HEK293 (cell line): ENCODE data around the gene ANKH.

Source experiments
- HOXC10 ChIP-seq: sonication (generic); formaldehyde crosslinking; IDR thresholded peaks from 2 replicates; pipeline ENCODE4 v1.8.1; 2023; ENCODE audit warnings: mild to moderate bottlenecking, missing genetic modification reagents
- KLF7 ChIP-seq: fragments of 450-650 bp; formaldehyde crosslinking; IDR thresholded peaks from 2 replicates; pipeline ENCODE4 v1.5.1; 2016; ENCODE audit warnings: missing biosample characterization, missing genetic modification characterization, borderline replicate concordance
- KLF9 ChIP-seq: fragments of 450-650 bp; formaldehyde crosslinking; IDR thresholded peaks from 2 replicates; pipeline ENCODE4 v1.5.1; 2016; ENCODE audit warnings: missing biosample characterization, missing genetic modification characterization, low read depth
- MZF1 ChIP-seq: fragments of 450-650 bp; formaldehyde crosslinking; IDR thresholded peaks from 2 replicates; pipeline ENCODE4 v1.5.1; 2017; ENCODE audit warnings: missing biosample characterization, missing genetic modification characterization, borderline replicate concordance
- PRDM4 ChIP-seq: fragments of 450-650 bp; formaldehyde crosslinking; IDR thresholded peaks from 2 replicates; pipeline ENCODE4 v1.5.1; 2017; ENCODE audit warnings: missing biosample characterization, missing genetic modification characterization
- RBAK ChIP-seq: fragments of 450-650 bp; formaldehyde crosslinking; IDR thresholded peaks from 2 replicates; pipeline ENCODE4 v1.5.1; 2016; ENCODE audit warnings: missing biosample characterization, missing genetic modification characterization
- REPIN1 ChIP-seq: fragments of 450-650 bp; formaldehyde crosslinking; IDR thresholded peaks from 2 replicates; pipeline ENCODE4 v1.5.1; 2017; ENCODE audit warnings: missing biosample characterization, missing genetic modification characterization, low read depth
- REST ChIP-seq: fragments of 450-650 bp; formaldehyde crosslinking; IDR thresholded peaks from 2 replicates; pipeline ENCODE4 v1.5.1; 2016; ENCODE audit warnings: missing biosample characterization, missing genetic modification characterization
- YY1 ChIP-seq: fragments of 450-650 bp; formaldehyde crosslinking; IDR thresholded peaks from 2 replicates; pipeline ENCODE4 v1.5.1; 2018; ENCODE audit warnings: missing biosample characterization, missing genetic modification characterization
- ZBTB10 ChIP-seq: fragments of 450-650 bp; formaldehyde crosslinking; IDR thresholded peaks from 2 replicates; pipeline ENCODE4 v1.5.1; 2016; ENCODE audit warnings: missing biosample characterization, missing genetic modification characterization
- ZBTB21 ChIP-seq: fragments of 450-650 bp; formaldehyde crosslinking; IDR thresholded peaks from 2 replicates; pipeline ENCODE4 v1.5.1; 2017; ENCODE audit warnings: missing biosample characterization, missing genetic modification characterization
- ZEB2 ChIP-seq: fragments of 450-650 bp; formaldehyde crosslinking; IDR thresholded peaks from 2 replicates; pipeline ENCODE4 v1.5.1; 2016; ENCODE audit warnings: missing biosample characterization, missing genetic modification characterization
- ZNF335 ChIP-seq: fragments of 450-650 bp; formaldehyde crosslinking; conservative IDR thresholded peaks from 2 replicates; pipeline ENCODE4 v1.5.1; 2016; ENCODE audit warnings: missing biosample characterization, missing genetic modification characterization
- ZNF362 ChIP-seq: fragments of 450-650 bp; formaldehyde crosslinking; IDR thresholded peaks from 2 replicates; pipeline ENCODE4 v1.5.1; 2016; ENCODE audit warnings: missing biosample characterization, missing genetic modification characterization
- ZNF366 ChIP-seq: fragments of 450-650 bp; formaldehyde crosslinking; conservative IDR thresholded peaks from 2 replicates; pipeline ENCODE4 v1.5.1; 2016; ENCODE audit warnings: missing biosample characterization, missing genetic modification characterization
- ZNF513 ChIP-seq: fragments of 450-650 bp; IDR thresholded peaks from 2 replicates; pipeline ENCODE4 v1.5.1; 2018; ENCODE audit warnings: missing biosample characterization, missing genetic modification characterization
- ZNF639 ChIP-seq: fragments of 450-650 bp; formaldehyde crosslinking; IDR thresholded peaks from 2 replicates; pipeline ENCODE4 v1.5.1; 2016; ENCODE audit warnings: missing biosample characterization, missing genetic modification characterization
- ZNF677 ChIP-seq: fragments of 450-650 bp; IDR thresholded peaks from 2 replicates; pipeline ENCODE4 v1.5.0; 2018; ENCODE audit warnings: missing biosample characterization, mild to moderate bottlenecking, missing genetic modification characterization, moderate library complexity
- ZNF747 ChIP-seq: fragments of 450-650 bp; formaldehyde crosslinking; IDR thresholded peaks from 2 replicates; pipeline ENCODE4 v1.5.1; 2016; ENCODE audit warnings: missing biosample characterization, missing genetic modification characterization
- ZNF768 ChIP-seq: fragments of 450-650 bp; formaldehyde crosslinking; IDR thresholded peaks from 2 replicates; pipeline ENCODE4 v1.5.1; 2018; ENCODE audit warnings: missing biosample characterization, mild to moderate bottlenecking, missing genetic modification characterization
- ZNF776 ChIP-seq: fragments of 450-650 bp; formaldehyde crosslinking; IDR thresholded peaks from 2 replicates; pipeline ENCODE4 v1.5.0; 2017; ENCODE audit warnings: missing biosample characterization, missing genetic modification characterization, borderline replicate concordance
- TF ChIP-seq, protein P1 (sequence below): fragments of 450-650 bp; formaldehyde crosslinking; IDR thresholded peaks from 2 replicates; pipeline ENCODE4 v1.5.1; 2017; ENCODE audit warnings: missing biosample characterization, missing genetic modification characterization
- TF ChIP-seq, protein P2 (sequence below): fragments of 450-650 bp; formaldehyde crosslinking; IDR thresholded peaks from 2 replicates; pipeline ENCODE4 v1.5.1; 2016; ENCODE audit warnings: missing biosample characterization, missing genetic modification characterization

Gene ANKH

DNA sequence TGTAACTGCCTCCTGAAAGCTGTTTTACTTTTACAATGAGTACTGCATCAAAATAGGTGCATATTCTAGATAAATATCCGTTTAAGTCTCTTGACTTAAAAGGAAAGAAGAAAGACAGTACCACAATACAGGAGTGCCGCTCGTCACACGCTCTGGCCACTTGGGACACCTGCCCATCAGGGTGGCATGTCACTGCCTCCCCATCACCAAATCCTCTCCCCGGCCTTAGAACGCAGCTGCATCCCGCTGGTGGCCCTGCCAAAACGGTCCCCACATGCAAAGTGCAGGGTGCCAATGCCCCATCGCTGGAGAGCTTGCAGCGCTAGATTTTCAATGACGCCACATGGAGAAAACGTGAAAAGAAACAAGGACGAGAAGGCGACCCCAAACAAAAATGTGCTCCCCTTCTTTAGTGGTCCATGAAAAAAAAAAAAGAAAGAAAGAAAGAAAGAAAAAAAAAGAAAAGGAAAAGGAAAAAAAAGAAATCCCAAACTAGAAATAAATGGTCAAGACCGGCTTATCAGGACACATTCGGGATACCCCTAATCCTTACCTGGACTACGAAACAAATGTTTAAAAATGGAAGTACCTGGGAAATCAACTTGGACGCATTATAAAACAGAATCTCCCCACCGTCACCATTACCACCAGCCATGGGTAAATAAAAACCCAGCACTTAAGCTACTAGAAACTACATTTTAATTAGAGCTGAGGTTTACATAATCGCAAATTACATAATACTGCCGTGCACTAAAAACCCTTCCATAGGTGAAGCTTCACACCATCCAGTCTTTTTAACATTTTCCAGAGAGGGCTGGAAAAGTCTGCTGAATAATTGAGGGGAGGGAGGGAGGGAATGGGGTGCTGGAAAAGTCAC is 1.0 kb downstream of the ANKH start (continued):
- peak; percentile 55 for TF ChIP-seq REST (tag by site-specific recombination)
- no peak for TF ChIP-seq KLF7
- no peak for TF ChIP-seq HOXC10 (CRISPR knock-in tag)
- TF ChIP-seq KLF9 (tag by site-specific recombination) = peak; percentile 27; the same call in 1 of the 2 replicates
- TF ChIP-seq ZNF513 (tag by site-specific recombination) = no peak
- peak; percentile 69 for TF ChIP-seq ZNF366 (tag by site-specific recombination)
- no peak for TF ChIP-seq ZNF776 (tag by site-specific recombination)
- no peak; the same call in 1 of the 2 replicates for TF ChIP-seq REPIN1
- TF ChIP-seq ZNF677 (tag by site-specific recombination) = no peak
- peak; percentile 90 for TF ChIP-seq ZNF335 (tag by site-specific recombination)
- no peak for TF ChIP-seq PRDM4 (tag by site-specific recombination)
- peak; percentile 78 for TF ChIP-seq ZEB2 (tag by site-specific recombination)
- no peak for TF ChIP-seq ZNF639 (tag by site-specific recombination)
- TF ChIP-seq ZBTB10 (tag by site-specific recombination) = no peak
- peak; percentile 72 for TF ChIP-seq MZF1 (tag by site-specific recombination)
- TF ChIP-seq ZNF747 = no peak
- TF ChIP-seq, protein P1, sequence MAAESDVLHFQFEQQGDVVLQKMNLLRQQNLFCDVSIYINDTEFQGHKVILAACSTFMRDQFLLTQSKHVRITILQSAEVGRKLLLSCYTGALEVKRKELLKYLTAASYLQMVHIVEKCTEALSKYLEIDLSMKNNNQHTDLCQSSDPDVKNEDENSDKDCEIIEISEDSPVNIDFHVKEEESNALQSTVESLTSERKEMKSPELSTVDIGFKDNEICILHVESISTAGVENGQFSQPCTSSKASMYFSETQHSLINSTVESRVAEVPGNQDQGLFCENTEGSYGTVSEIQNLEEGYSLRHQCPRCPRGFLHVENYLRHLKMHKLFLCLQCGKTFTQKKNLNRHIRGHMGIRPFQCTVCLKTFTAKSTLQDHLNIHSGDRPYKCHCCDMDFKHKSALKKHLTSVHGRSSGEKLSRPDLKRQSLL (tag by site-specific recombination) = no peak
- peak; percentile 93 for TF ChIP-seq ZNF362 (tag by site-specific recombination)
- no peak for TF ChIP-seq RBAK (tag by site-specific recombination)
- no peak for TF ChIP-seq YY1
- no peak for TF ChIP-seq ZBTB21
- TF ChIP-seq, protein P2, sequence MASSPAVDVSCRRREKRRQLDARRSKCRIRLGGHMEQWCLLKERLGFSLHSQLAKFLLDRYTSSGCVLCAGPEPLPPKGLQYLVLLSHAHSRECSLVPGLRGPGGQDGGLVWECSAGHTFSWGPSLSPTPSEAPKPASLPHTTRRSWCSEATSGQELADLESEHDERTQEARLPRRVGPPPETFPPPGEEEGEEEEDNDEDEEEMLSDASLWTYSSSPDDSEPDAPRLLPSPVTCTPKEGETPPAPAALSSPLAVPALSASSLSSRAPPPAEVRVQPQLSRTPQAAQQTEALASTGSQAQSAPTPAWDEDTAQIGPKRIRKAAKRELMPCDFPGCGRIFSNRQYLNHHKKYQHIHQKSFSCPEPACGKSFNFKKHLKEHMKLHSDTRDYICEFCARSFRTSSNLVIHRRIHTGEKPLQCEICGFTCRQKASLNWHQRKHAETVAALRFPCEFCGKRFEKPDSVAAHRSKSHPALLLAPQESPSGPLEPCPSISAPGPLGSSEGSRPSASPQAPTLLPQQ (tag by site-specific recombination) = peak; percentile 70
- TF ChIP-seq ZNF768 (tag by site-specific recombination) = no peak
